ENCODE data around the gene C4orf33. TPM values are rescaled to one million over a fixed set of nuclear protein-coding genes. Genes with fewer than 3 reads are reported as not detected.

The C4orf33 gene
- total and polyA plus RNA-seq, 9 of the 15 experiments (the other 6 are each of a cell fraction or from before 2014, with no cell fraction given), result 16.7 to 42.0 (median 27.5) TPM

DNA sequence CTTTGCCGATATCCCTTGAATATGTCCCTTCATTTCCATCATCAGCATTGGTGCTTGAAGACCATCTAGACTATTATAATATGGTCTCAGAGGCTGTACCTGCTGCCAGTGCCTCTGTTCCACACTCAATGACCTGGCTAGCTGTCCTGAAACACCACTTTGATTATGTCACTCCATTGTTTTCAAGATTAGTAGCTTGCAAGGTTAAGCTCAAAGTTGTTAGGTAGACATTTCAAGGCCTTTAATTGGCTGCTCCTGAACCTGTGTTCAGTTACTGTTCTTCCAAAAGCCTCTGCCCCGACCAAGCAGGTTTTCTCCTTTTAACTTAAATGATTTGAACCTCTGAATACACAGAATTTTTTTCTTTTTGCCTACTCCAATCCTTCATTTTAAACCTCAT, 52.9 kb downstream of the C4orf33 start:
- TF ChIP-seq TAF1 (IDR thresholded peaks at IDR 0.05; ENCODE audit: control insufficient read depth, extremely low read depth, insufficient read depth, low read length, severe bottlenecking) (no peak), HNRNPLL (IDR thresholded peaks at IDR 0.05; ENCODE audit: low read depth, low read length, poor library complexity, severe bottlenecking) (no peak), NCOA6 (IDR thresholded peaks at IDR 0.05) (no peak), CHD1 (IDR thresholded peaks at IDR 0.05; ENCODE audit: low read length) (no peak), SMAD2 (IDR thresholded peaks at IDR 0.05; ENCODE audit: low read depth, low read length) (no peak), THRAP3 (IDR thresholded peaks at IDR 0.05; ENCODE audit: borderline replicate concordance) (no peak), GATA2 (CRISPR knock-in tag; IDR thresholded peaks at IDR 0.05) (no peak), BDP1 (IDR thresholded peaks at IDR 0.05; ENCODE audit: insufficient read depth, insufficient read length) (no peak), SLC30A9 (CRISPR knock-in tag; IDR thresholded peaks at IDR 0.05) (no peak), ZNF23 (CRISPR knock-in tag; IDR thresholded peaks at IDR 0.05) (no peak), NR2C1 (IDR thresholded peaks at IDR 0.05) (no peak), NR2C1 (tag; IDR thresholded peaks at IDR 0.05) (no peak), POLR3G (IDR thresholded peaks at IDR 0.05; ENCODE audit: extremely low read depth, insufficient read length, insufficient replicate concordance) (no peak), TRIM28 (IDR thresholded peaks at IDR 0.05) (no peak), RBM14 (IDR thresholded peaks at IDR 0.05; ENCODE audit: borderline replicate concordance, insufficient read depth, low read depth, low read length) (no peak), ZZZ3 (IDR thresholded peaks at IDR 0.05) (no peak), CBX2 (IDR thresholded peaks at IDR 0.05; ENCODE audit: insufficient read depth, low read length, poor library complexity, severe bottlenecking) (no peak), KAT8 (IDR thresholded peaks at IDR 0.05; ENCODE audit: low read depth) (no peak), SP2 (IDR thresholded peaks at IDR 0.05; ENCODE audit: extremely low read depth, low read depth, low read length, poor library complexity, severe bottlenecking) (no peak), DIDO1 (tag; IDR thresholded peaks at IDR 0.05; ENCODE audit: low read depth) (no peak), ETS2 (tag; IDR thresholded peaks at IDR 0.05; ENCODE audit: borderline replicate concordance, poor library complexity, severe bottlenecking) (no peak)
- peak overlapping the region; percentile 57 for H2AFZ ChIP-seq (ENCODE audit: low read depth, low read length)
- H3K27me3 ChIP-seq (ENCODE audit: control insufficient read depth in 2 of 2, insufficient read depth in 2 of 2, low read length in 2 of 2), result no peaks in the 10 kb centered on the region; a peak in 1 of 5 replicates
- BruUV-seq (replicated peaks), result no TSS peak
- H3K27ac ChIP-seq (ENCODE audit: extremely low read depth, low read depth, low read length), result no peak overlapping the region
- DNase-seq (ENCODE audit: extremely low read depth in 1 of 4, low spot score in 3 of 4), result no peak
- intact Hi-C loops (cut with micrococcal nuclease) (loop anchor here (10.0 kb wide), 1 partner anchor 104 kb away; no protein-coding TSS in a partner anchor), in situ Hi-C loops (cut with MboI) (no loop called here)
- no peaks in the 10 kb centered on the region for H3K79me2 ChIP-seq (ENCODE audit: control insufficient read depth, insufficient read depth, low read length)
- ChIA-PET CTCF (ENCODE audit: low intra/inter-chr PET ratio) (no interaction called here), POLR2A (no interaction called here)
- ATAC-seq, result no peak
- H3K4me1 ChIP-seq (replicated peaks in 1 of 2; ENCODE audit: control insufficient read depth in 2 of 2, insufficient read depth in 2 of 2, low read length in 2 of 2), result peaks cover 4% of the 10 kb centered on the region in 2 experiments; a peak in 3 of 5 replicates
- no peaks in the 10 kb centered on the region for H3K36me3 ChIP-seq (ENCODE audit: control insufficient read depth, insufficient read depth, low read length)
- no peaks in the 10 kb centered on the region for H3K9me3 ChIP-seq (replicated peaks; ENCODE audit: control insufficient read depth, insufficient read depth, low read depth, low read length)
- H3K9ac ChIP-seq (ENCODE audit: insufficient read depth in 1 of 2, low read depth in 2 of 2, low read length in 2 of 2), result no peak overlapping the region
- H3K4me2 ChIP-seq (ENCODE audit: insufficient read depth, low read length), result no peak overlapping the region
- WGBS (ENCODE audit: insufficient coverage, low coverage, missing lambda C conversion rate), result 13% methylated on average over 2 of the region's 2 CpGs
- no peak overlapping the region for H3K4me3 ChIP-seq
- no peak for FAIRE-seq
- no peaks in the 10 kb centered on the region for H4K20me1 ChIP-seq (replicated peaks; ENCODE audit: control insufficient read depth, insufficient read depth, low read length)
- no peaks in the 10 kb centered on the region for H3K9me1 ChIP-seq (ENCODE audit: control insufficient read depth, insufficient read depth, low read length)

All from K562 (cell line).